A172 (cell line): ENCODE measurements around the gene NELL1. TPM values are rescaled to one million over a fixed set of nuclear protein-coding genes. Genes with fewer than 3 reads are reported as not detected.

Experiments used
- DNase-seq: peaks from one replicate; pipeline ENCODE4 v3.0.0-alpha.2; 2015; ENCODE audit warnings: low spot score
- total RNA-seq: library from RNA; depleted of rRNA; stranded (reverse); fragments of >200 nt; shearing (Covaris generic); gene quantifications from 2 replicates; pipeline ENCODE4 v1.2.3, GENCODE V29; 2014

NELL1 gene
- total RNA-seq, 1 experiment from 2014 or later = not detected

- no peak for DNase-seq
Observed at GRCh38 chr11:21412652-21413383, 743.4 kb downstream of the NELL1 start.

GRCh38 chr11:21414953-21415352 lies 745.6 kb downstream of the NELL1 start:
- no peak for DNase-seq

- DNase-seq = no peak
Observed at GRCh38 chr11:21415606-21416005, 746.2 kb downstream of the NELL1 start.

GRCh38 chr11:21421711-21422329 lies 752.4 kb downstream of the NELL1 start:
- no peak for DNase-seq

- DNase-seq = no peak
Observed at GRCh38 chr11:21426931-21427330, 757.5 kb downstream of the NELL1 start.

GRCh38 chr11:21427726-21428125 lies 758.3 kb downstream of the NELL1 start:
- no peak for DNase-seq

GRCh38 chr11:21428796-21429195 lies 759.4 kb downstream of the NELL1 start:
- DNase-seq = no peak

GRCh38 chr11:21429401-21429800 lies 760.0 kb downstream of the NELL1 start:
- DNase-seq = no peak

GRCh38 chr11:21430537-21430936 lies 761.2 kb downstream of the NELL1 start:
- DNase-seq = no peak

- no peak for DNase-seq
Observed at GRCh38 chr11:21446939-21447590, 777.7 kb downstream of the NELL1 start.

- DNase-seq = no peak
Observed at GRCh38 chr11:21447871-21448270, 778.5 kb downstream of the NELL1 start.

- no peak for DNase-seq
Observed at GRCh38 chr11:21456186-21456585, 786.8 kb downstream of the NELL1 start.

GRCh38 chr11:21460082-21460481 lies 790.7 kb downstream of the NELL1 start:
- DNase-seq = no peak

- no peak for DNase-seq
Observed at GRCh38 chr11:21461701-21462100, 792.3 kb downstream of the NELL1 start.

GRCh38 chr11:21464601-21465193 lies 795.3 kb downstream of the NELL1 start:
- no peak for DNase-seq

- no peak for DNase-seq
Observed at GRCh38 chr11:21465203-21465602, 795.8 kb downstream of the NELL1 start.

GRCh38 chr11:21465920-21466319 lies 796.5 kb downstream of the NELL1 start:
- DNase-seq = no peak

- no peak for DNase-seq
Observed at GRCh38 chr11:21470521-21470920, 801.1 kb downstream of the NELL1 start.

- DNase-seq = no peak
Observed at GRCh38 chr11:21472261-21472660, 802.9 kb downstream of the NELL1 start.

- no peak for DNase-seq
Observed at GRCh38 chr11:21474529-21474928, 805.1 kb downstream of the NELL1 start.

GRCh38 chr11:21475276-21475675 lies 805.9 kb downstream of the NELL1 start:
- DNase-seq = no peak

GRCh38 chr11:21476588-21476987 lies 807.2 kb downstream of the NELL1 start:
- DNase-seq = no peak

GRCh38 chr11:21480240-21480639 lies 810.9 kb downstream of the NELL1 start:
- no peak for DNase-seq
